ENCODE measurements around the gene WWC2.
"Not testable (repeated sequence)": the region's sequence is repeated elsewhere in the genome, so short reads cannot be mapped to it uniquely, and the experiment has no call there.

WWC2 gene

GRCh38 chr4:183100827-183101226 is 1.8 kb downstream of the WWC2 start:
- DNase-seq: no peak

- no peak for DNase-seq
Observed at GRCh38 chr4:183101956-183102480, 3.0 kb downstream of the WWC2 start.

DNA sequence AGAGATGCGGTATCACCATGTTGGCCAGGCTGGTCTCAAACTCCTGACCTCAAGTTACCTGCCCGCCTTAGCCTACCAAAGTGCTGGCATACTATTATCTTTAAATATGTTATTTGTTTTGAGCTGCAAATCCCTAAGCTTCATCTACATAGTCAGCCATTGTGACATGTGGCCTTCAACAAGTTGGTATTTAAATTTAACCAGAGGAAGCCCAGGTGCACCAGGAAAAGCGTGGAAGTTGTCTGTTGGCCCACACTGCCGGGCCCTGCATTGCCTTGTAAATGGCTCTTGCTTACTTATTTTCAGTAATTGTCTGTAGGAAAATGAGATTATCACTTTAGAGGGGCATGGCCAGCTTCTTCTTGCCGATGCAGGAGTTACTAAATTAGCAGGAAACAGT is 6.0 kb downstream of the WWC2 start:
- no peak for DNase-seq

DNA sequence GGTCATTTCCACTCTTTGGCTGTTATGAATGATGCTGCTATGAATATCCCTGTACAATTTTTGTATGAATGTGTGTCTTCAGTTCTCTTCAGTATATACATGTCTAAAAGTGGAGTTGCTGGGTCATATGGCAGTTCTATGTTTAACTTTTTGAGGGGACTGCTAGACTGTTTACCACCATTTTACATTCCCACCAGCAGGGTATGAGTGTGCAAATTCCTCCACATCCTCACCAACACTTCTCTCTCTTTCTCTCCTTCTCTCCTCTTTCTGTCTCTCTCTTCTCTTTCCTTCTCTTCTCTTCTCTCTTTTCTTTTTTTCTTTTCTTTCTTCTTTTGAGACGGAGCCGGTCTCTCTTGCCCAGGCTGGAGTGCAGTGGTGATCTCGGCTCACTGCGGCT is 7.8 kb downstream of the WWC2 start:
- no peak for DNase-seq

DNA sequence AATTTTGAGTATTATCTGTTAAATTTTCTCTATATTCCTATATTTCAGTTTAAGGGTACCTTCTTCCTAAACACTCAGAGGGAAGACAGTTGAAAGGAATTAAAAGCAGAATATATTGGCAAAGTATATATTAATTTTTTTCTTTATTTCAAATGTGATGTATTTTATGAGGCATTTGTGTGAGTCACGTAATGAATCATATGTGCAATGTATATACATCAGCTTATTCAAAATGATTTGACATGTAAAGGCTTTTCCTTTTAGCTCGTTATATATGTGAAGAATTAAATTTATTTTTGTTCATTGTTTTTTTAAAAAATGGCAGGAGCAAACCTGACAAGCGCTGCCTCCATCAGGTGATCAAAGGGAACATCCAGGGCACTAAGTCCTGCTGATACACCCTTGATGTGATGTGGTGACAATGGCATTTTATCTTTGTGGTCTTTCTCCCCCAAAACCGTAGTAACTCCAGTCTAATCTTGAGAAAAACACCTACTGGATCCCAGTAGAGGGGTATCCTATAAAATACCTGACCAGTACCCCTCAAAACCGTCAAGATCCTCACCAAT is 8.9 kb downstream of the WWC2 start:
- no peak for DNase-seq

DNA sequence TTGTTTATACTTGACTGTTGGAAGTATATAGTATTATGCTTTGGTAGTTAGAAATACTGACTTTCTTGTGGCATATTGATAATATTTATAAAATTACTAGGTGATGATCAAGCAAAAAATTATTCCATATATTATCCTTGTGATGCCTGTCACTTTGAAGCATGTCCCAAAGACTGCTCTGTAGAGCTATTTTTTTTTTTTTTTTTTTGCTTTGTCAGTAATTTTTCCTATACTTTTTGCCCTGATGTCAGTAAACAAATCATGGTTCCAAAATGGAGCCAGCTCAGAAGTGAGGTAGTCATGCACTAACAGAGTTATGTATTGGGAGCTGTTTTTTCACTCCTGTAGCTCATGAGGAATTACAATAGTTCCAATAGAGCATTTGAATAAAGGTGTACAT is 11.2 kb downstream of the WWC2 start:
- DNase-seq: no peak

DNA sequence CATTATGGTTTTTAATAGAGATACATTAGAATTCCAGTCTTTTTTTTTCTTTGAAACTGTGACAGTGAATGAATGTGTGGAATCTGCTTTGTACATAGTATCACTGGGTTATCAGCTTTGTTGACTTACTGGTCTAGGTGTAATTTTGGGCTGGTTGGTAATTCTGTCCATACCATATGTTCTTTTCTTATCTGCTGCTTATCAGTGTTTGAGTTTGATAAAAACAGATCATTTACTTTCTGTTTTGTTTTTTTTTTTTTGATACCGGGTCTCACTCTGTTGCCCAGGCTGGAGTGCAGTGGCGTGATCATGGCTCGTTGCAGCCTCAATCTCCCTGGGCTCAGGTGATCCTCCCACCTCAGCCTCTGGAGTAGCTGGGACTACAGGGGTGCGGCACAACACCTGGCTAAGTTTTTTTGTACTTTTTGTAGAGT is 12.4 kb downstream of the WWC2 start:
- no peak for DNase-seq

- DNase-seq: no peak
Observed at GRCh38 chr4:183118141-183118540, 19.1 kb downstream of the WWC2 start.

- no peak for DNase-seq
Observed at GRCh38 chr4:183118585-183118984, 19.5 kb downstream of the WWC2 start.

DNA sequence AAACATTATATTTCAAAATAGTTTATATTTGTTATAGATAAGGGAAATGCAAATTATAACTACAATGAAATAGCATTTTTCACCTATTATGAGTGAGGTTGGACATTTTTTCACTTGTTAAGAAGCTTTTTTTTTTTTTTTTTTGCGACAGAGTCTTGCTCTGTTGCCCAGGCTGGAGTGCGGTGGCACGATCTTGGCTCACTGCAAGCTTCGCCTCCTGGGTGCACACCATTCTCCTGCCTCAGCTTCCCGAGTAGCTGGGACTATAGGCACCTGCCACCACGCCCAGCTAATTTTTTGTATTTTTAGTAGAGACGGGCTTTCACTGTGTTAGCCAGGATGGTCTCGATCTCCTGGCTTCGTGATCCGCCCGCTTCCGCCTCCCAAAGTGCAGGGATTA is 22.6 kb downstream of the WWC2 start:
- not testable (repeated sequence) for DNase-seq

DNA sequence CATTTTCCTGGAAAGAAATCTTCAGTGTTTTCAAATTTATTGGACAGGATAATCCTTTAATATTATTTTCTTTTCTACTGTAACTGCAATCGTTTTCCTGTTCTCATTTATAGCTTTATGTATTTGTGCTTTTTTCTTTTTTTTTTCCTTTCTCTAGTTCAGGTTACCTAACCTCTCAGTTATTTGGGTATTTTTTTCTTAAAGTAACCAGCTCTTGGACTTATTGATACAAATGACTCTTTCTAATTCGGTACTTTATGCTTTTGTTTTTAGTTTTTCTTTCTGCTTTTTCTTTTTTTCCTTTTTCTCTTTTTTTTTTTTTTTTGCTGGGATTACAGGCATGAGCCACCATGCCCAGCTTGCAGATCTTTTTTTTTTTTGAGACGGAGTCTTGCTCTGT is 25.2 kb downstream of the WWC2 start:
- no peak for DNase-seq

DNA sequence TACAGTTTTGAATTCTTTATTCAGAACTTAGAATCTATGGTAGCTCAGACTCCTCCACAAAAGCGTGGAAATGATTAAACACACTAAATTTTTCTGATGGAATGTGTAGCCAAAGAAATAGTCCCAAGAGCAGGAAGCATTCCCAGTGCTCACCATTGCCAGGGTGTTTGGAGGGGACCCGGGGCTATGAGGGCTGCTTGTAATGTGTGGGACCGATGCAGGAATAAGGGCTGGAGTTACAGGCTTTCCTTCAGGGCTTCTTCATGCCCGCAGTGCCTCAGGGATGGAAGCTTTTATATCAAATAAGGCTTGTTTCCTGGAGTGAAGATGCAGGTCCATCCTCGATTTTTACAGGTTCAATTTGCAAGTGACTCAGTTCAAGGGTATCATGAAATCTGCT is 25.8 kb downstream of the WWC2 start:
- no peak for DNase-seq

- no peak for DNase-seq
Observed at GRCh38 chr4:183129125-183129524, 30.1 kb downstream of the WWC2 start.

- no peak for DNase-seq
Observed at GRCh38 chr4:183129675-183130074, 30.6 kb downstream of the WWC2 start.

- DNase-seq: no peak
Observed at GRCh38 chr4:183130328-183131155, 31.5 kb downstream of the WWC2 start.

- DNase-seq: no peak
Observed at GRCh38 chr4:183132081-183132480, 33.0 kb downstream of the WWC2 start.

GRCh38 chr4:183132865-183133264 is 33.8 kb downstream of the WWC2 start:
- no peak for DNase-seq

GRCh38 chr4:183136855-183137254 is 37.8 kb downstream of the WWC2 start:
- no peak for DNase-seq

DNA sequence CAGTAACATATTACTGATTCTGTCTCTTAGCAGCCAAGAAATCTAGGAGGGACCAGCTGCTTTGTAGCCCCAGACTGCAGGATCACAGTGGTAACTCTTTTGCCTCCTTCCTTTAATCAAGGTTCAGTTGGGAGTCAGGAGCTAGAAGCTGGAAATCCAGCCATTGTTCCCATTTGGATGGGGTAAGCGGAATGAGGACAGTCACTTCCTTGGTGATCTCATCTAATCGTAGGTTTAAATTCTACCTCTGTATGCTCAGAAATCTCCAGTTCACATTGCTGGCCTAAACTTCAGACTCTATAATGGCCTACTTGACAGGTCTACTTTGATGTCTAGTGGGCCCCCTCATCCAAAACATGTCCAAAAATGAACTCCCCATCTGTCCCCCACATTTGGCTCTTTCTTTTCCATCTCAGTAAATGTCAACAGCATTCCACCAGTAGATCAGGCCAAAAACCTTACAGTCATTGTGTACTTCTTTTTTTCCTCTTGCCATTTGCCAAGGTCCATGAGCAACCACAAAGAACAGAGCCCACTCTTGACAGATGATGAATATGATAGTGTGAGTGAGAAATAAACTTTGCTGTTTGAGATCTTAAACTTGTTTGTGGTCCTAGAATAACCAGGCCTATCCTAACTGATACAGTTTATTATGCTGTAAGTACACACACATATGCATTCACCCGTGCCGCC is 40.1 kb downstream of the WWC2 start:
- DNase-seq: no peak

DNA sequence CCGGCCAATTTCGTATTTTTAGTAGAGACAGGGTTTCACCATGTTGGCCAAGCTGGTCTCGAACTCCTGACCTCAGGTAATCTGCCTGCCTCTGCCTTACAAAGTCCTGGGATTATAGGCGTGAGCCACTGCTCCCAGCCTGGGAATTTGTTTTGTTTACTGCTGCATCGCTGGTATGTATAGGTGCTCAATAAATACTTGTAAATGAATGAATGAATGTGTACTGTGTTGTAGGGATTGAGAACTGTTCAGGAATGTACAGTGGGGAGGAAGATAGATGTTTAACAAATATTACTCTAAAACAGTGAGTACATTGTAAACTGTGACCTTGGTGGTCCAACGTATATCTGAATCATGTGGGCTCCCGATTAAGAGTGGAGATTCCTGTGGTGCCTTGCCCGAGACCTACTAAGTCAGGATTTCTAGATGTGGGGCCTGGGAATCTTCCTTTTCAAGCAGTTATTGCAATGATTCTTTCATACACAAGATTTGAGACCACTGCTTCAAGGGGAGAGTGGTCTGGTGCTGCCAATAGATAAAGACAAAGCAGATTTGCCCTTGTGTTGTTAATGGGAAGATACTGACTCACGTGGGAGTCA is 41.0 kb downstream of the WWC2 start:
- no peak for DNase-seq

DNA sequence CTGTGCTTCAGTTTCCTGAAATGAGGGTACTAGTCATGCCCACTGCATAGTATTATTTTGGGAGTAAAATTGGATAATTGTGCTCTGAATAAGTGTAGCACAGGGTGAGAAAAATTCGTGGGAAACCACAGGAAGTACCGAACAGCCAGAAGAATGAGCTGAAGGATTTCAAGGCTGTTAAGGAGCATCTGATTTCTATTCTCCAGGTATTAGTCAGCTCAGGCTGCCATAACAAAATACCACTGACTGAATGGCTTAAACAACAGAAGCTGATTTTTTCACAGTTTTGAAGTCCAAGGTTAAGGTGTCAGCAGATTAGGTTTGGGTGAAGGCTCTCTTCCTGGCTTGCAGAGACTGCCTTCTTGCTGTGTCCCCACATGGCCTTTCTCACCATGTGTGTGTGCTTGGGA is 41.9 kb downstream of the WWC2 start:
- no peak for DNase-seq

DNA sequence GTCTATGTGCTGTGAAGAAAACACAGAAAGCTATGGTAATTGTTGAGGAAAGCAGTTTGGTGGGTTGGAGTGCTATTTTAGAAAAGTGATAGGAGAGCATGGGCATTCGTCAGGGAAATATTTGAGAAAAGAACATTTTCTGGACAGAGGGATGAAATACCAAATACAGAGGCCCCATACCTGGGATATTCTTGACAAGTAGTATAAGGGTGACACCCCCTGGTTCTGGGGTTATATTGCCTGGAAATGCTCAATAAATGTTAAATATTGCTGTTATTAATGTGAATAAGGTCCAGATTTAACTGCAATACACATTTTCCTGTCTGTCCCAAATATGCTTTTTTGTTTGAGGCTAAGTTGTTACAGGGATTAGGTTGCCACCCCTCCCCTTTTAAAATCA is 42.9 kb downstream of the WWC2 start:
- DNase-seq: no peak

Data from inflammatory macrophage treated with lipopolysaccharide for 4 hours (primary cell).